ENCODE data around the gene EML6. TPM values are rescaled to one million over a fixed set of nuclear protein-coding genes. Genes with fewer than 3 reads are reported as not detected.

The EML6 gene
- total RNA-seq, 4 donors from 2014 or later = 5.9 to 11.0 (median 7.9) TPM

- no peaks in the 10 kb centered on the region for H3K4me1 ChIP-seq
- no peak overlapping the region for H3K4me3 ChIP-seq
- no peaks in the 10 kb centered on the region for H3K27me3 ChIP-seq
- H3K36me3 ChIP-seq = no peaks in the 10 kb centered on the region
- H3K9me3 ChIP-seq = no peaks in the 10 kb centered on the region
- TF ChIP-seq POLR2A (IDR thresholded peaks at IDR 0.05) (no peak), CTCF (IDR thresholded peaks at IDR 0.05) (no peak)
- no peak for DNase-seq
- H3K27ac ChIP-seq = no peak overlapping the region
Measured at GRCh38 chr2:54957321-54957999, 234.0 kb downstream of the EML6 start.

- TF ChIP-seq CTCF (IDR thresholded peaks at IDR 0.05) (no peak), POLR2A (IDR thresholded peaks at IDR 0.05) (no peak)
- H3K4me1 ChIP-seq = peaks cover 0 to 6% (median 0%) of the 10 kb centered on the region in 4 donors
- DNase-seq = no peak
- no peak overlapping the region for H3K4me3 ChIP-seq
- H3K27me3 ChIP-seq = no peaks in the 10 kb centered on the region
- no peaks in the 10 kb centered on the region for H3K36me3 ChIP-seq
- H3K9me3 ChIP-seq = no peaks in the 10 kb centered on the region
- H3K27ac ChIP-seq = no peak overlapping the region
Measured at GRCh38 chr2:54958717-54959371, 235.4 kb downstream of the EML6 start.

- Histone ChIP-seq H3K9me3 (no peaks in the 10 kb centered on the region), H3K4me3 (no peak overlapping the region), H3K4me1 (peaks cover 0 to 6% (median 0%) of the 10 kb centered on the region in 4 donors), H3K27ac (no peak overlapping the region), H3K27me3 (no peaks in the 10 kb centered on the region), H3K36me3 (no peaks in the 10 kb centered on the region)
- TF ChIP-seq POLR2A (IDR thresholded peaks at IDR 0.05) = no peak
- TF ChIP-seq CTCF (IDR thresholded peaks at IDR 0.05) = no peak
- DNase-seq = no peak
Measured at GRCh38 chr2:54960164-54960563, 236.7 kb downstream of the EML6 start.

- H3K9me3 ChIP-seq = no peaks in the 10 kb centered on the region
- no peaks in the 10 kb centered on the region for H3K36me3 ChIP-seq
- no peak overlapping the region for H3K4me3 ChIP-seq
- no peak for TF ChIP-seq POLR2A (IDR thresholded peaks at IDR 0.05)
- no peak for TF ChIP-seq CTCF (IDR thresholded peaks at IDR 0.05)
- peak overlapping the region in 3 of 4 donors; percentile 10 to 70 (median 63) for H3K27ac ChIP-seq
- peaks cover 0 to 6% (median 0%) of the 10 kb centered on the region in 4 donors for H3K4me1 ChIP-seq
- H3K27me3 ChIP-seq = no peaks in the 10 kb centered on the region
- DNase-seq = no peak
Measured at GRCh38 chr2:54962511-54962910, 239.0 kb downstream of the EML6 start.

- Histone ChIP-seq H3K27ac (peak overlapping the region in 3 of 4 donors; percentile 47 to 70 (median 63)), H3K9me3 (no peaks in the 10 kb centered on the region), H3K4me3 (no peak overlapping the region), H3K4me1 (peaks cover 0 to 6% (median 0%) of the 10 kb centered on the region in 4 donors), H3K27me3 (no peaks in the 10 kb centered on the region), H3K36me3 (no peaks in the 10 kb centered on the region)
- no peak for DNase-seq
- no peak for TF ChIP-seq CTCF (IDR thresholded peaks at IDR 0.05)
- no peak for TF ChIP-seq POLR2A (IDR thresholded peaks at IDR 0.05)
Measured at GRCh38 chr2:54962935-54963440, 239.5 kb downstream of the EML6 start.

Measured in Peyer's patch (tissue), 4 donors.